T-helper 2 cell (primary cell): Measurements from ENCODE around the gene TNFRSF9.

Experiments
- DNase-seq, 5 experiments: peaks; one replicate each; pipeline versions ENCODE4 v3.0.0 to v3.0.0-alpha.2; 2012 to 2022

Gene TNFRSF9

DNA sequence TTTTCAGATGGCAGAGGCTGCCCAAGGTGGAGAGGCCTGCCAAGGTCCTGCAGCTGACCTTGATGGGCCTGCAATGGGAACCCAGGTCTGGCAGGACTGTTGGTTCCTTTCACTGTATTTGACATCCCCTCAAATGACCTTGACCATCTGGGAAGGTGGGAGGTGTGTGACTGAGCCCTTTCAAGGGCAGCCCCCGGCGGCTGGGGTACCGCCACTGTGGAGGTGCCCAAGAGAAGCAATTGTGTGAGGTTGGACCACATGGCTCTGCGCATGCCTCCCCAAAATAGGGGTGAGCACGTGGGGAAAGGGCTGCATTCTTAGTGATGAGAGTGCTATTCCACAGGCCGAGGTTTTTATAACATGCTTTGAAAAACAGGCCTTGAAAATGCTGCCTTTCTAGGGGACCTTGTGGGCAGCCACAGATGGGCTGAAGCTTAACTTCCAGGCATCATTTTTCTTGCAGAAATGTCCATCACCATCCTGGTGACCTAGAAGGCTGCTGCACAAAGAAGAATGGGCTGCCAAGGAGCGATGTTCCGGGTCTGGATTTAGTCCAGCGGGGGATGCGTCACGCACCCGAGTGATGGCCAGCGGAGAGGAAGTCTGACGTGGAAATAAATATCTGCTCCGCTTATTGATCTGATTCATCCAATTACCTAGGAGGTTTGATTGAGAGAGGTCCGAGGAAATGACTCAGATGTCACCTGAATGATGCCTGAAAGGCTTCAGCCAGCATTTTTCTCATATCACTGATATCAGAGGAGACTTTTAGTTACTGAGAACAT lies 71.3 kb downstream of the TNFRSF9 start:
- no peak for DNase-seq

DNA sequence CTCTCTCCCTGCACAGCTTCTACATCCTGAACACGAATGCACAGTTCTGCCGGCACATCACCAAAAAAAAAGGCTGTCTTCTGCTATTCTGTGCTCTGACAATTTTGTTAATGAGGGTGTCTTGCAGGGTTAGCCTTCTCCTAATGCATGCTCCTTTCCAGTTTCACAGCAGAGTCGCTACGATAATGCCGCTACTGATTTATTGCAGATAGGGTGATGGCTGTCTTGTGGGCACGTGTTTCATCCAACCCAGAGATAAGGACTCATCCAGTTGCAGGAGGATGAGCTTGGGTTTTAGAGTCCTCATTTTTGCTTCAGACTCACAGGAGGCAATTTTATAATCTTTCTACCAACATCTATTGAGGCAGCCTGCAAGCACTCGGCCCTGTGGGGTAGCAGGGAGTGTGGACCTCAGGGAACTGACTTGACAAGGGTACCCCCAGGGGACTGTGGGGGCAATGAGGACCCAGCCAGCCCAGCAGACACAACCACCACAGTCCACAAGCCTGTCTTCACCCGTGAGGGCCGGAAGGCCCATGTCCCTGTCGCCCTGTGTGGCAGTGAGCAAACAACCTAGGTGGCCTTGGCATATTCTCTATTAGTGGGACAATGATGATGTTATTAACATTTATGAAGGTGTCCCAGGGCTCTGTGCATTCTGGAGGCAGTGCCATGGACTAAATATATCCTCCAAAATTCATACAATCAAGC lies 72.4 kb downstream of the TNFRSF9 start:
- DNase-seq: no peak

DNA sequence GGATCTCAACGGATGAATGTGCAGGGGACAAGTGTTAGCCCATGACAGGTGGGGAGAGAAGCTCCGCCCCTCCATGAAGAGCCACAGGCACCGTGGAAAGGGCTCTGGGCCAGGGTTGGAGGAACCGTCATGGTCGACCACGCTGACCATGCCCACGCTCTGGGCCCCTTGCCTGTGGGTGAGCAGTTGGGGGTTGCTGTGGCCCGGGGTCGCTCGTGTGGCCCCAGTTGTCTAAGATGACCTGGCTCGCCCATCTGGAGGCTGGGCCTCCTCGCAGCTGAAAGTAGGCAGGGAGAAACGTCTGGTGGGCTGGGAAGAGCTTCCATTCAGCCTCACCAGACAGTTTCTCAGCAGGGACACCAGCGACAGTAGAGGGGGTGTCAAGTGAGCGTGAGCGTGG lies 74.7 kb downstream of the TNFRSF9 start:
- no peak for DNase-seq
